ENCODE data around the gene HSD17B4.
A peak's percentile ranks its signal among the peaks of the same experiment; 100 is the strongest.
"Not testable (repeated sequence)": the region's sequence is repeated elsewhere in the genome, so short reads cannot be mapped to it uniquely, and the experiment has no call there.

HSD17B4 gene

GRCh38 chr5:119453040-119453373, 710 bp downstream of the HSD17B4 start:
- Histone ChIP-seq H3K27me3 (ENCODE audit: control insufficient read depth, insufficient read depth, low read length) (no peaks in the 10 kb centered on the region), H3K9ac (ENCODE audit: low read length) (peak overlapping the region; percentile 86), H3K36me3 (ENCODE audit: control insufficient read depth, insufficient read depth, low read length) (peaks cover 9% of the 10 kb centered on the region), H3K4me1 (ENCODE audit: control insufficient read depth, insufficient read depth, low read length) (peaks cover 37% of the 10 kb centered on the region), H3K9me3 (ENCODE audit: control insufficient read depth, insufficient read depth, low read depth, low read length) (peaks cover 24% of the 10 kb centered on the region), H3K4me3 (ENCODE audit: low read depth, low read length) (peak overlapping the region; percentile 85), H3K27ac (ENCODE audit: low read depth, low read length) (peak overlapping the region; percentile 65; the same call in 1 of the 2 replicates)

- peaks cover 24% of the 10 kb centered on the region for H3K9me3 ChIP-seq (ENCODE audit: control insufficient read depth, insufficient read depth, low read depth, low read length)
- peak overlapping the region; percentile 85; the same call in 1 of the 2 replicates for H3K4me3 ChIP-seq (ENCODE audit: low read depth, low read length)
- H3K36me3 ChIP-seq (ENCODE audit: control insufficient read depth, insufficient read depth, low read length) = peaks cover 9% of the 10 kb centered on the region
- H3K4me1 ChIP-seq (ENCODE audit: control insufficient read depth, insufficient read depth, low read length) = peaks cover 47% of the 10 kb centered on the region
- no peak overlapping the region for H3K27ac ChIP-seq (ENCODE audit: low read depth, low read length)
- no peaks in the 10 kb centered on the region for H3K27me3 ChIP-seq (ENCODE audit: control insufficient read depth, insufficient read depth, low read length)
- H3K9ac ChIP-seq (ENCODE audit: low read length) = no peak overlapping the region
Observed at GRCh38 chr5:119454171-119454570, 1.9 kb downstream of the HSD17B4 start.

- peak overlapping the region; percentile 66; the same call in 1 of the 2 replicates for H3K27ac ChIP-seq (ENCODE audit: low read depth, low read length)
- H3K9me3 ChIP-seq (ENCODE audit: control insufficient read depth, insufficient read depth, low read depth, low read length) = no peaks in the 10 kb centered on the region
- H3K9ac ChIP-seq (ENCODE audit: low read length) = peak overlapping the region; percentile 23
- H3K27me3 ChIP-seq (ENCODE audit: control insufficient read depth, insufficient read depth, low read length) = no peaks in the 10 kb centered on the region
- H3K4me3 ChIP-seq (ENCODE audit: low read depth, low read length) = no peak overlapping the region; the same call in 1 of the 2 replicates
- H3K36me3 ChIP-seq (ENCODE audit: control insufficient read depth, insufficient read depth, low read length) = peaks cover 25% of the 10 kb centered on the region
- H3K4me1 ChIP-seq (ENCODE audit: control insufficient read depth, insufficient read depth, low read length) = peaks cover 56% of the 10 kb centered on the region
Observed at GRCh38 chr5:119458911-119459632, 6.8 kb downstream of the HSD17B4 start.

GRCh38 chr5:119465640-119466039, 13.3 kb downstream of the HSD17B4 start:
- Histone ChIP-seq H3K36me3 (ENCODE audit: control insufficient read depth, insufficient read depth, low read length) (peaks cover 29% of the 10 kb centered on the region), H3K27ac (ENCODE audit: low read depth, low read length) (no peak overlapping the region), H3K9ac (ENCODE audit: low read length) (no peak overlapping the region), H3K9me3 (ENCODE audit: control insufficient read depth, insufficient read depth, low read depth, low read length) (peaks cover 23% of the 10 kb centered on the region), H3K27me3 (ENCODE audit: control insufficient read depth, insufficient read depth, low read length) (no peaks in the 10 kb centered on the region), H3K4me1 (ENCODE audit: control insufficient read depth, insufficient read depth, low read length) (peaks cover 14% of the 10 kb centered on the region), H3K4me3 (ENCODE audit: low read depth, low read length) (no peak overlapping the region)

- H3K4me1 ChIP-seq (ENCODE audit: control insufficient read depth, insufficient read depth, low read length) = peaks cover 16% of the 10 kb centered on the region
- H3K36me3 ChIP-seq (ENCODE audit: control insufficient read depth, insufficient read depth, low read length) = peaks cover 28% of the 10 kb centered on the region
- no peak overlapping the region for H3K9ac ChIP-seq (ENCODE audit: low read length)
- no peaks in the 10 kb centered on the region for H3K27me3 ChIP-seq (ENCODE audit: control insufficient read depth, insufficient read depth, low read length)
- no peak overlapping the region for H3K4me3 ChIP-seq (ENCODE audit: low read depth, low read length)
- peaks cover 23% of the 10 kb centered on the region for H3K9me3 ChIP-seq (ENCODE audit: control insufficient read depth, insufficient read depth, low read depth, low read length)
- no peak overlapping the region for H3K27ac ChIP-seq (ENCODE audit: low read depth, low read length)
Observed at GRCh38 chr5:119468286-119468685, 16.0 kb downstream of the HSD17B4 start.

GRCh38 chr5:119470105-119470763, 17.9 kb downstream of the HSD17B4 start:
- H3K9ac ChIP-seq (ENCODE audit: low read length) = no peak overlapping the region
- H3K9me3 ChIP-seq (ENCODE audit: control insufficient read depth, insufficient read depth, low read depth, low read length) = peaks cover 21% of the 10 kb centered on the region
- peaks cover 36% of the 10 kb centered on the region for H3K36me3 ChIP-seq (ENCODE audit: control insufficient read depth, insufficient read depth, low read length)
- H3K4me1 ChIP-seq (ENCODE audit: control insufficient read depth, insufficient read depth, low read length) = peaks cover 20% of the 10 kb centered on the region
- H3K4me3 ChIP-seq (ENCODE audit: low read depth, low read length) = peak overlapping the region; percentile 16; the same call in 1 of the 2 replicates
- H3K27ac ChIP-seq (ENCODE audit: low read depth, low read length) = 0 out of 2 replicates have a peak overlapping the region, but pooled peaks have one; percentile 11
- H3K27me3 ChIP-seq (ENCODE audit: control insufficient read depth, insufficient read depth, low read length) = no peaks in the 10 kb centered on the region

GRCh38 chr5:119470851-119471451, 18.7 kb downstream of the HSD17B4 start:
- peak overlapping the region; percentile 16; the same call in 1 of the 2 replicates for H3K4me3 ChIP-seq (ENCODE audit: low read depth, low read length)
- H3K4me1 ChIP-seq (ENCODE audit: control insufficient read depth, insufficient read depth, low read length) = peaks cover 26% of the 10 kb centered on the region
- peaks cover 37% of the 10 kb centered on the region for H3K36me3 ChIP-seq (ENCODE audit: control insufficient read depth, insufficient read depth, low read length)
- no peak overlapping the region for H3K9ac ChIP-seq (ENCODE audit: low read length)
- no peaks in the 10 kb centered on the region for H3K27me3 ChIP-seq (ENCODE audit: control insufficient read depth, insufficient read depth, low read length)
- 0 out of 2 replicates have a peak overlapping the region, but pooled peaks have one; percentile 11 for H3K27ac ChIP-seq (ENCODE audit: low read depth, low read length)
- H3K9me3 ChIP-seq (ENCODE audit: control insufficient read depth, insufficient read depth, low read depth, low read length) = peaks cover 18% of the 10 kb centered on the region

- no peaks in the 10 kb centered on the region for H3K27me3 ChIP-seq (ENCODE audit: control insufficient read depth, insufficient read depth, low read length)
- no peak overlapping the region for H3K9ac ChIP-seq (ENCODE audit: low read length)
- peaks cover 7% of the 10 kb centered on the region for H3K9me3 ChIP-seq (ENCODE audit: control insufficient read depth, insufficient read depth, low read depth, low read length)
- no peak overlapping the region for H3K4me3 ChIP-seq (ENCODE audit: low read depth, low read length)
- H3K4me1 ChIP-seq (ENCODE audit: control insufficient read depth, insufficient read depth, low read length) = peaks cover 40% of the 10 kb centered on the region
- peaks cover 56% of the 10 kb centered on the region for H3K36me3 ChIP-seq (ENCODE audit: control insufficient read depth, insufficient read depth, low read length)
- H3K27ac ChIP-seq (ENCODE audit: low read depth, low read length) = no peak overlapping the region
Observed at GRCh38 chr5:119473241-119473640, 20.9 kb downstream of the HSD17B4 start.

- Histone ChIP-seq H3K27ac (ENCODE audit: low read depth, low read length) (peak overlapping the region; percentile 28), H3K36me3 (ENCODE audit: control insufficient read depth, insufficient read depth, low read length) (peaks cover 47% of the 10 kb centered on the region), H3K4me3 (ENCODE audit: low read depth, low read length) (no peak overlapping the region), H3K27me3 (ENCODE audit: control insufficient read depth, insufficient read depth, low read length) (no peaks in the 10 kb centered on the region), H3K9me3 (ENCODE audit: control insufficient read depth, insufficient read depth, low read depth, low read length) (no peaks in the 10 kb centered on the region), H3K4me1 (ENCODE audit: control insufficient read depth, insufficient read depth, low read length) (peaks cover 46% of the 10 kb centered on the region), H3K9ac (ENCODE audit: low read length) (no peak overlapping the region)
Observed at GRCh38 chr5:119476341-119476740, 24.0 kb downstream of the HSD17B4 start.

- Histone ChIP-seq H3K9ac (ENCODE audit: low read length) (no peak overlapping the region), H3K9me3 (ENCODE audit: control insufficient read depth, insufficient read depth, low read depth, low read length) (no peaks in the 10 kb centered on the region), H3K36me3 (ENCODE audit: control insufficient read depth, insufficient read depth, low read length) (peaks cover 47% of the 10 kb centered on the region), H3K4me1 (ENCODE audit: control insufficient read depth, insufficient read depth, low read length) (peaks cover 70% of the 10 kb centered on the region), H3K4me3 (ENCODE audit: low read depth, low read length) (no peak overlapping the region), H3K27ac (ENCODE audit: low read depth, low read length) (no peak overlapping the region; the same call in 1 of the 2 replicates), H3K27me3 (ENCODE audit: control insufficient read depth, insufficient read depth, low read length) (no peaks in the 10 kb centered on the region)
Observed at GRCh38 chr5:119478781-119479180, 26.5 kb downstream of the HSD17B4 start.

GRCh38 chr5:119480629-119481028, 28.3 kb downstream of the HSD17B4 start:
- peak overlapping the region; percentile 72; the same call in 1 of the 2 replicates for H3K27ac ChIP-seq (ENCODE audit: low read depth, low read length)
- H3K9ac ChIP-seq (ENCODE audit: low read length); H3K9me3 ChIP-seq (ENCODE audit: control insufficient read depth, insufficient read depth, low read depth, low read length); H3K27me3 ChIP-seq (ENCODE audit: control insufficient read depth, insufficient read depth, low read length): not testable (repeated sequence)
- 0 out of 2 replicates have a peak overlapping the region, but pooled peaks have one; percentile 36 for H3K4me3 ChIP-seq (ENCODE audit: low read depth, low read length)
- peaks cover 69% of the 10 kb centered on the region for H3K4me1 ChIP-seq (ENCODE audit: control insufficient read depth, insufficient read depth, low read length)
- H3K36me3 ChIP-seq (ENCODE audit: control insufficient read depth, insufficient read depth, low read length) = peaks cover 49% of the 10 kb centered on the region
